Endothelial cell of umbilical vein (primary cell): ENCODE results near the gene SEC16B. TPM values are rescaled to one million over a fixed set of nuclear protein-coding genes. Genes with fewer than 3 reads are reported as not detected.

ENCODE experiments used
- BruUV-seq: library from RNA; stranded (reverse); fragments of 400-500 nt; replicated peaks from 2 replicates; lab custom pipeline; 2021; lab: Mats Ljungman, UMichigan
- CTCF ChIA-PET: fragments of 300-600, 350-600 bp; sonication (Branson Sonifier 250); formaldehyde crosslinking; loops from one replicate; lab custom pipeline; 2021; ENCODE audit warnings: antibody characterized with exemption, inconsistent platforms; lab: Charles Lee
- POLR2A ChIA-PET: fragments of 300-600, 350-600 bp; sonication (Branson Sonifier 250); formaldehyde crosslinking; loops from one replicate; lab custom pipeline; 2021; ENCODE audit warnings: antibody characterized with exemption, inconsistent platforms; lab: Charles Lee
- DNase-seq: peaks from one replicate; pipeline ENCODE4 v3.0.0-alpha.2; 2011; ENCODE audit warnings: low read depth, low spot score
- FAIRE-seq: peaks from 2 replicates; lab custom pipeline; 2011; peaks lifted over from hg19 to GRCh38; lab: Jason Lieb, UNC
- H2AFZ ChIP-seq: 2 replicates; pipeline ENCODE4 v1.6.0; 2012; ENCODE audit warnings: low read depth, low read length, control low read depth, inconsistent platforms
- H3K27ac ChIP-seq: 2 replicates; pipeline ENCODE4 v1.5.1; 2011; ENCODE audit warnings: low read depth, mild to moderate bottlenecking, control low read depth, low read length, moderate library complexity; ENCODE audit not compliant: insufficient read depth
- H3K27me3 ChIP-seq, 2 experiments: 2 replicates each; pipeline versions ENCODE4 v1.6.0 to v1.6.1; 2011; ENCODE audit warnings: low read length in 2 of 2, mixed read lengths in 1 of 2; ENCODE audit not compliant: control insufficient read depth in 2 of 2, insufficient read depth in 2 of 2
- H3K36me3 ChIP-seq, 2 experiments: 2 replicates in 1 of 2; 3 replicates in 1 of 2; pipeline ENCODE4 v1.5.1; 2011; ENCODE audit warnings: low read length in 2 of 2, mild to moderate bottlenecking in 1 of 2, moderate library complexity in 1 of 2; ENCODE audit not compliant: control insufficient read depth in 2 of 2, insufficient read depth in 2 of 2; ENCODE audit errors: extremely low read depth in 1 of 2
- H3K4me1 ChIP-seq: 3 replicates; pipeline ENCODE4 v1.5.1; 2011; ENCODE audit warnings: mild to moderate bottlenecking, low read length; ENCODE audit not compliant: control insufficient read depth, insufficient read depth; ENCODE audit errors: extremely low read depth
- H3K4me2 ChIP-seq: 2 replicates; pipeline ENCODE4 v1.6.1; 2011; ENCODE audit warnings: low read length, control low read depth, mixed read lengths; ENCODE audit not compliant: insufficient read depth
- H3K4me3 ChIP-seq, 3 experiments: fragments of 200-600 bp in 1 of 3; sonication (generic), shearing (Covaris generic) in 1 of 3; replicated peaks in 1 of 3; 2 replicates each; pipeline ENCODE4 v1.5.1; 2011 to 2016; ENCODE audit warnings: control low read depth in 3 of 3, low read length in 3 of 3, mild to moderate bottlenecking in 2 of 3, inconsistent platforms in 1 of 3, low read depth in 1 of 3, moderate library complexity in 1 of 3; ENCODE audit not compliant: insufficient read depth in 1 of 3
- H3K79me2 ChIP-seq: 2 replicates; pipeline ENCODE4 v1.6.0; 2012; ENCODE audit warnings: low read length, inconsistent platforms; ENCODE audit not compliant: control insufficient read depth, insufficient read depth
- H3K9ac ChIP-seq: replicated peaks from 2 replicates; pipeline ENCODE3; 2011; ENCODE audit warnings: low read length, control low read depth; ENCODE audit not compliant: insufficient read depth; ENCODE audit errors: extremely low read depth
- H3K9me1 ChIP-seq: replicated peaks from 3 replicates; pipeline ENCODE4 v1.6.0; 2011; ENCODE audit warnings: mild to moderate bottlenecking, low read length; ENCODE audit not compliant: control insufficient read depth, insufficient read depth; ENCODE audit errors: extremely low read depth
- H3K9me3 ChIP-seq: replicated peaks from 2 replicates; pipeline ENCODE4 v1.5.1; 2012; ENCODE audit warnings: low read length, inconsistent platforms; ENCODE audit not compliant: control insufficient read depth, insufficient read depth
- H4K20me1 ChIP-seq: replicated peaks from 2 replicates; pipeline ENCODE3; 2011; ENCODE audit warnings: mild to moderate bottlenecking, low read length; ENCODE audit not compliant: control insufficient read depth, insufficient read depth; ENCODE audit errors: extremely low read depth
- CTCF ChIP-seq, 2 donors: IDR thresholded peaks; 1 replicate in 1 of 2; 2 replicates in 1 of 2; pipeline ENCODE4 v1.5.1; 2011; ENCODE audit warnings: low read length in 2 of 2, mild to moderate bottlenecking in 2 of 2, moderate library complexity in 2 of 2, control low read depth in 1 of 2, inconsistent platforms in 1 of 2, low read depth in 1 of 2; ENCODE audit not compliant: insufficient read depth in 1 of 2; ENCODE audit errors: extremely low read depth in 1 of 2
- EZH2 ChIP-seq: IDR thresholded peaks from 2 replicates; pipeline ENCODE4 v1.6.1; 2012; ENCODE audit warnings: borderline replicate concordance, low read depth, mild to moderate bottlenecking, moderate library complexity, low read length, inconsistent platforms; ENCODE audit not compliant: severe bottlenecking
- FOS ChIP-seq: IDR thresholded peaks from 2 replicates; pipeline ENCODE4 v1.6.1; 2011; ENCODE audit warnings: mild to moderate bottlenecking, low read length, moderate library complexity, borderline replicate concordance; ENCODE audit not compliant: insufficient read depth
- GATA2 ChIP-seq: IDR thresholded peaks from 2 replicates; pipeline ENCODE4 v1.7.0; 2011; ENCODE audit warnings: low read depth, mild to moderate bottlenecking, moderate library complexity, mixed read lengths, low read length; ENCODE audit not compliant: insufficient read length, insufficient read depth
- JUN ChIP-seq: IDR thresholded peaks from 2 replicates; pipeline ENCODE4 v1.6.1; 2011; ENCODE audit warnings: borderline replicate concordance, low read depth; ENCODE audit not compliant: insufficient read length, insufficient read depth
- MAX ChIP-seq: IDR thresholded peaks from 2 replicates; pipeline ENCODE4 v1.6.1; 2011; ENCODE audit not compliant: insufficient read depth, insufficient read length
- MYC ChIP-seq: IDR thresholded peaks from one replicate; pipeline ENCODE4 v1.6.1; 2011; ENCODE audit warnings: mild to moderate bottlenecking, low read depth, low read length
- POLR2A ChIP-seq: IDR thresholded peaks from 2 replicates; pipeline ENCODE4 v1.6.1; 2012; ENCODE audit warnings: low read depth, mild to moderate bottlenecking, control low read depth, low read length
- POLR2AphosphoS5 ChIP-seq: IDR thresholded peaks from 2 replicates; pipeline ENCODE4 v1.6.1; 2012; ENCODE audit warnings: low read depth, mild to moderate bottlenecking, control low read depth, low read length, moderate library complexity; ENCODE audit not compliant: insufficient read depth
- dilution Hi-C: fragments of 300-500 bp; cut with MboI; formaldehyde crosslinking; loops from one replicate; pipeline ENCODE4 v1.15.0; 2019; ENCODE audit warnings: low sequenced_read_pairs; ENCODE audit not compliant: extremely low pct_ligation_motif_present
- intact Hi-C: fragments of 100-400 bp; cut with micrococcal nuclease; formaldehyde crosslinking; loops from one replicate; pipeline ENCODE4 v1.10.0; 2022
- polyA plus RNA-seq, 4 experiments: library from polyadenylated mRNA; depleted of rRNA in 3 of 4; stranded (reverse) in 3 of 4; unstranded in 1 of 4; fragments of >200 nt; gene quantifications; 2 replicates each; pipeline versions ENCODE4 v1.2.1 to v1.2.3, GENCODE V29; 2011 to 2012; ENCODE audit warnings: missing spikeins in 1 of 4
- total RNA-seq: library from RNA; stranded (reverse); gene quantifications from 2 replicates; pipeline ENCODE4 v1.2.3, GENCODE V29; 2021

The SEC16B gene
- total and polyA plus RNA-seq, 2 donors (not counting 3 experiments of a cell fraction or from before 2014, with no cell fraction given): 0.44 to 0.58 TPM

GRCh38 chr1:177941976-177942375 lies 27.9 kb downstream of the SEC16B start:
- H3K79me2 ChIP-seq: no peaks in the 10 kb centered on the region
- TF ChIP-seq MYC (no peak), POLR2AphosphoS5 (no peak), JUN (no peak), EZH2 (no peak), GATA2 (no peak), POLR2A (no peak), MAX (no peak), FOS (no peak), CTCF (IDR thresholded peaks at IDR 0.05; ENCODE audit: extremely low read depth in 1 of 2, insufficient read depth in 1 of 2, low read depth in 1 of 2, low read length in 2 of 2) (no peak)
- intact Hi-C loops: loop anchor here (10.0 kb wide), 2 partner anchors 347 to 587 kb away; no protein-coding TSS in a partner anchor
- no peak for FAIRE-seq
- no peak overlapping the region for H3K4me3 ChIP-seq
- no peaks in the 10 kb centered on the region for H3K36me3 ChIP-seq
- no peak overlapping the region for H2AFZ ChIP-seq
- dilution Hi-C loops: no loop called here
- H3K4me1 ChIP-seq: no peaks in the 10 kb centered on the region
- no peak overlapping the region for H3K4me2 ChIP-seq
- H3K9me1 ChIP-seq: no peaks in the 10 kb centered on the region
- no peaks in the 10 kb centered on the region for H3K27me3 ChIP-seq
- H3K27ac ChIP-seq: no peak overlapping the region
- ChIA-PET CTCF (interaction anchor here (8.8 kb wide), 1 partner anchor 1045 kb away, joined by 183 read pairs; no protein-coding TSS in a partner anchor), POLR2A (no interaction called here)
- no peak for DNase-seq
- H3K9ac ChIP-seq: no peak overlapping the region
- no peaks in the 10 kb centered on the region for H3K9me3 ChIP-seq
- no TSS peak for BruUV-seq
- H4K20me1 ChIP-seq: no peaks in the 10 kb centered on the region
